Frontal cortex (tissue), 4 donors: ENCODE measurements around the gene CCL19. TPM values are rescaled to one million over a fixed set of nuclear protein-coding genes. Genes with fewer than 3 reads are reported as not detected.

Source experiments
- DNase-seq, 2 donors: peaks; one replicate each; pipeline ENCODE4 v3.0.0; 2012; ENCODE audit warnings: low spot score in 2 of 2
- FAIRE-seq: peaks from 2 replicates; lab custom pipeline; 2012; peaks lifted over from hg19 to GRCh38; lab: Jason Lieb, UNC
- total RNA-seq: library from RNA; depleted of rRNA; stranded (reverse); fragments of >200 nt; gene quantifications from one replicate; pipeline ENCODE4 v1.2.3, GENCODE V29; 2014
- donor health status: control.
- donor health status: control.
- donor health status: control.

The CCL19 gene
- total RNA-seq, 1 donor from 2014 or later, result not detected

- peak; percentile 85 to 93 for DNase-seq
- FAIRE-seq, result no peak
Measured at GRCh38 chr9:34665381-34666250, 25.5 kb downstream of the CCL19 start.

GRCh38 chr9:34665067-34665380 is 26.1 kb downstream of the CCL19 start:
- no peak for FAIRE-seq
- no peak for DNase-seq

- DNase-seq, result peak; percentile 52 to 70
- FAIRE-seq, result no peak
Measured at GRCh38 chr9:34664281-34665066, 26.6 kb downstream of the CCL19 start.

GRCh38 chr9:34663303-34663605 is 27.8 kb downstream of the CCL19 start:
- FAIRE-seq (no peak), DNase-seq (no peak)

- DNase-seq (no peak), FAIRE-seq (no peak)
Measured at GRCh38 chr9:34662526-34663302, 28.4 kb downstream of the CCL19 start, which contains the start of gene CCL27. TSS of gene CCL27 (minus strand) at chr9:34662657. CDS start at chr9:34662633, 24 bp downstream.

- DNase-seq (no peak), FAIRE-seq (no peak)
Measured at GRCh38 chr9:34659592-34660253, 31.4 kb downstream of the CCL19 start.

- FAIRE-seq (no peak), DNase-seq (no peak)
Measured at GRCh38 chr9:34658461-34658860, 32.6 kb downstream of the CCL19 start.

- FAIRE-seq (no peak), DNase-seq (no peak)
Measured at GRCh38 chr9:34656992-34657391, 34.1 kb downstream of the CCL19 start.

GRCh38 chr9:34655394-34655793 is 35.7 kb downstream of the CCL19 start:
- DNase-seq, result no peak
- no peak for FAIRE-seq

GRCh38 chr9:34654323-34655051 is 36.6 kb downstream of the CCL19 start:
- FAIRE-seq, result no peak

GRCh38 chr9:34653151-34654072 is 37.7 kb downstream of the CCL19 start:
- DNase-seq, result no peak
- FAIRE-seq, result no peak

More at GRCh38 chr9:34654323-34655051, 36.6 kb downstream of the CCL19 start:
- peak; percentile 75 to 78 for DNase-seq

GRCh38 chr9:34652602-34653000 is 38.5 kb downstream of the CCL19 start:
- DNase-seq (no peak), FAIRE-seq (no peak)

GRCh38 chr9:34651876-34652601 is 39.0 kb downstream of the CCL19 start, which contains the start of gene IL11RA:
TSS of gene IL11RA (plus strand) at chr9:34652185. CDS start at chr9:34655218, 3,033 bp downstream.
- DNase-seq (peak; percentile 86 to 89), FAIRE-seq (no peak)

- FAIRE-seq (no peak), DNase-seq (no peak)
Measured at GRCh38 chr9:34651321-34651720, 39.8 kb downstream of the CCL19 start.

- FAIRE-seq, result no peak
- no peak for DNase-seq
Measured at GRCh38 chr9:34650816-34651215, 40.3 kb downstream of the CCL19 start.

GRCh38 chr9:34648673-34649072 is 42.4 kb downstream of the CCL19 start:
- FAIRE-seq (no peak), DNase-seq (no peak)

GRCh38 chr9:34647651-34648050 is 43.4 kb downstream of the CCL19 start:
- FAIRE-seq (no peak), DNase-seq (no peak)

- FAIRE-seq, result no peak
- no peak for DNase-seq
Measured at GRCh38 chr9:34647084-34647403, 44.0 kb downstream of the CCL19 start.
